Measurements from ENCODE around the gene LHFPL6. TPM values are rescaled to one million over a fixed set of nuclear protein-coding genes. Genes with fewer than 3 reads are reported as not detected.

Gene LHFPL6
- total RNA-seq, 1 donor = 57.9 TPM

GRCh38 chr13:39586958-39587605 lies 15.9 kb downstream of the LHFPL6 start:
- no peak overlapping the region for H3K4me3 ChIP-seq (ENCODE audit: low read depth, low read length)
- DNase-seq (ENCODE audit: low read depth) = no peak
- TF ChIP-seq, protein P1, sequence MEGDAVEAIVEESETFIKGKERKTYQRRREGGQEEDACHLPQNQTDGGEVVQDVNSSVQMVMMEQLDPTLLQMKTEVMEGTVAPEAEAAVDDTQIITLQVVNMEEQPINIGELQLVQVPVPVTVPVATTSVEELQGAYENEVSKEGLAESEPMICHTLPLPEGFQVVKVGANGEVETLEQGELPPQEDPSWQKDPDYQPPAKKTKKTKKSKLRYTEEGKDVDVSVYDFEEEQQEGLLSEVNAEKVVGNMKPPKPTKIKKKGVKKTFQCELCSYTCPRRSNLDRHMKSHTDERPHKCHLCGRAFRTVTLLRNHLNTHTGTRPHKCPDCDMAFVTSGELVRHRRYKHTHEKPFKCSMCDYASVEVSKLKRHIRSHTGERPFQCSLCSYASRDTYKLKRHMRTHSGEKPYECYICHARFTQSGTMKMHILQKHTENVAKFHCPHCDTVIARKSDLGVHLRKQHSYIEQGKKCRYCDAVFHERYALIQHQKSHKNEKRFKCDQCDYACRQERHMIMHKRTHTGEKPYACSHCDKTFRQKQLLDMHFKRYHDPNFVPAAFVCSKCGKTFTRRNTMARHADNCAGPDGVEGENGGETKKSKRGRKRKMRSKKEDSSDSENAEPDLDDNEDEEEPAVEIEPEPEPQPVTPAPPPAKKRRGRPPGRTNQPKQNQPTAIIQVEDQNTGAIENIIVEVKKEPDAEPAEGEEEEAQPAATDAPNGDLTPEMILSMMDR (IDR thresholded peaks at IDR 0.05; ENCODE audit: insufficient read depth, low read depth, low read length) = no peak

DNA sequence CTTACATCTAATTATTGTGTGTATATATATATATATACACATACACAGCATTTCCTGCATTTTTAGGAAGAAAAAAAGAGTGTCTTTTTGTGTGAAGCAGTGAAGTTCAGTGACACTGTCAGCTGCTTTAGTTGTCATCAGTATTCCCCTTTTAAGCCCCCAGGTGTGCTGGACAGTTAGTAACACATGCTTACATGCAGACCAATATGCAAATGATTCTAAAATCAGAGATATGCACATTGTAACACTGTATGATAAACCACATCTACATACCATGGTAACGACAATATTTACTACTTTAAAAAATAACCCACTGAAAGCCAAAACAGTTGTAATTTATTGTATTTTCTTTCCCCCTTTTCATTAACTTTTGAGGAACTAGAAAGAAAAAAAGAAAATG lies 16.8 kb downstream of the LHFPL6 start:
- H3K4me3 ChIP-seq (ENCODE audit: low read depth, low read length) = no peak overlapping the region
- TF ChIP-seq, protein P1 (IDR thresholded peaks at IDR 0.05; ENCODE audit: insufficient read depth, low read depth, low read length) = no peak
- DNase-seq (ENCODE audit: low read depth) = no peak

DNA sequence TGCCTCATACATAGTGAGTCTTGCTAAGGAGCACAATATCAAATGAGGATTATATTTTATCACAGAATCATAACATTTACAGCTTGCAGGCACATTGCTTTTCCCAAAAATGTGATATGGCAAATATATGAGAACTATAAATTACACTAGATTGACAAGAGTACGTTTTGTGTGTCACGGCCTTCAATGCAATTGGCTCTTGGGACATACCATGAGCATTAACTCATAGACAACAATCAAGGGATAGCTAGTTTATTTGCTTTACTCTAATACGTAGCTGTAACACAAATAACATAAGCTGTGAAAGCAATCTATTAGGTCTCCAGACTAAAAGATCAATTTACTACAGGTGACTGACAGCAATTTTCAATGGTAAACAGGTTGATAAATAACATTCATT lies 17.8 kb downstream of the LHFPL6 start:
- H3K4me3 ChIP-seq (ENCODE audit: low read depth, low read length) = no peak overlapping the region
- DNase-seq (ENCODE audit: low read depth) = no peak
- TF ChIP-seq, protein P1 (IDR thresholded peaks at IDR 0.05; ENCODE audit: insufficient read depth, low read depth, low read length) = no peak

DNA sequence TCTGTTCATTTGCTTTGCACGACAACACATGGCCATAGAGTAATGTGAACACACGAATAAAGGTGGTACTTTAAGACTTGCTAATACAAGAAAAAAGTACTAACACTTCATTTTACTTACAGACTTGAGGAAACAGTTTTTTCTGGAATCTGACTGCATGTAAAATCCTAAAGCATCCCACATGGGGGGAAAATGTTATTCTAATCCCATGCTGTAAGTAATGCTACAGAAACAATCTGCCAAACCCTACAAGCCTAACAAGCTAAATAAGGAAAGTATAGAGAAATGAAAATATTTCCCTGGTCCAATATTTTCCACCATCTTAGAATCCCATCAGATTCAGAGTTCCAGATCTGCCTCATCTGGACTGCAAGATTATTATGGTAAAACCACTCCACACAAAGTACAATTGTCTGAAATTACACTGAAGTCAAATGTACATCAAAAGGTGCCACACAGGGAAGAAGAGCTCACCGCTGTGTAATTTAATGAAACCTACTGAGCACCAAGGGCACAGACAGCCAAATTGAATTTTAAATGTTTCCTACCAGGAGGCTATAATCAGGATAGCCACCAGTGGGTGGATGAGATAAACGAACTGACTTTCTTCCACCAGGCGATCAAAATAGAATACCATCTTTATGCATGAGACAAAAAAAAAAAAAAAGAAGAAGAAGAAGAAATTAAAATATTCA lies 22.0 kb downstream of the LHFPL6 start:
- TF ChIP-seq, protein P1 (IDR thresholded peaks at IDR 0.05; ENCODE audit: insufficient read depth, low read depth, low read length) = no peak

GRCh38 chr13:39578821-39579291 lies 24.1 kb downstream of the LHFPL6 start:
- H3K4me3 ChIP-seq (ENCODE audit: low read depth, low read length) = no peak overlapping the region
- TF ChIP-seq, protein P1 (IDR thresholded peaks at IDR 0.05; ENCODE audit: insufficient read depth, low read depth, low read length) = no peak
- DNase-seq (ENCODE audit: low read depth) = no peak

More for the DNA sequence above, 22.0 kb downstream of the LHFPL6 start:
- H3K4me3 ChIP-seq (ENCODE audit: low read depth, low read length) = no peak overlapping the region
- no peak for DNase-seq (ENCODE audit: low read depth)

GRCh38 chr13:39577838-39578491 lies 25.0 kb downstream of the LHFPL6 start:
- DNase-seq (ENCODE audit: low read depth) = no peak
- TF ChIP-seq, protein P1 (IDR thresholded peaks at IDR 0.05; ENCODE audit: insufficient read depth, low read depth, low read length) = no peak
- no peak overlapping the region for H3K4me3 ChIP-seq (ENCODE audit: low read depth, low read length)

Data from fibroblast of villous mesenchyme (primary cell).